NB4 (cell line): ENCODE data around the gene VDR.

ENCODE experiments used
- POLR2A ChIP-seq: IDR thresholded peaks from 2 replicates; pipeline ENCODE4 v1.6.1; 2011; ENCODE audit warnings: mild to moderate bottlenecking; ENCODE audit not compliant: insufficient read length; ENCODE audit errors: extremely low read depth
- TF ChIP-seq, protein P1 (sequence below): IDR thresholded peaks from one replicate; pipeline ENCODE4 v1.5.1; 2012; ENCODE audit warnings: low read depth, low read length

DNA sequence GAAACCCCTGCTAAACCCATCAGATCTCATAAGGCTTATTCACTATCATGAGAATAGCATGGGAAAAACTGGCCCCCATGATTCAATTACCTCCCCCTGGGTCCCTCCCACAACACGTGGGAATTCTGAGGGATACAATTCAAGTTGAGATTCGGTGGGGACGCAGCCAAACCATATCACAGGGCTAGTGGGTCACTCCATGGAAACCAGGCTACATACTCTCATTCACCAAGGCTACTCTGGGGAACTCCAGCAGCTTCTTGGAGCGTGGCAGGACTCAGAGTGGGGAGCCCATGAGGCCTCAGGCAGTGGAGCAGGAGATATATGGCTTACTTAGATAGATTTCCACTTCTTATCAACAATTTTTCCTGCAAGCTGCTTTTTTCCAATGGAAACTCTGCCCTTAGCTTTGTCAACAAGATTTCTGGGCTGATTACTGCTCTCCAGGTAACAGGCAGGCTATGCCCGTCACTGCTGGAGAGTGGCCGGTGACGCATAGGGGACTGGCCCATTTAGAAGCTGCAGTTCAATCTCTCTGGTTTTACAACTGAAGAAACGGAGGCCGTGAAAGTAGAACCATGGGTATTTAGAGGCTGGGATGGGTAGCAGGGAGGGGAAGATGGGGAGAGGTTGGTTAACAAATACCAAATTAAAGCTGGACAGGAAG, 16.5 kb downstream of the VDR start:
- TF ChIP-seq POLR2A = no peak
- TF ChIP-seq, protein P1, sequence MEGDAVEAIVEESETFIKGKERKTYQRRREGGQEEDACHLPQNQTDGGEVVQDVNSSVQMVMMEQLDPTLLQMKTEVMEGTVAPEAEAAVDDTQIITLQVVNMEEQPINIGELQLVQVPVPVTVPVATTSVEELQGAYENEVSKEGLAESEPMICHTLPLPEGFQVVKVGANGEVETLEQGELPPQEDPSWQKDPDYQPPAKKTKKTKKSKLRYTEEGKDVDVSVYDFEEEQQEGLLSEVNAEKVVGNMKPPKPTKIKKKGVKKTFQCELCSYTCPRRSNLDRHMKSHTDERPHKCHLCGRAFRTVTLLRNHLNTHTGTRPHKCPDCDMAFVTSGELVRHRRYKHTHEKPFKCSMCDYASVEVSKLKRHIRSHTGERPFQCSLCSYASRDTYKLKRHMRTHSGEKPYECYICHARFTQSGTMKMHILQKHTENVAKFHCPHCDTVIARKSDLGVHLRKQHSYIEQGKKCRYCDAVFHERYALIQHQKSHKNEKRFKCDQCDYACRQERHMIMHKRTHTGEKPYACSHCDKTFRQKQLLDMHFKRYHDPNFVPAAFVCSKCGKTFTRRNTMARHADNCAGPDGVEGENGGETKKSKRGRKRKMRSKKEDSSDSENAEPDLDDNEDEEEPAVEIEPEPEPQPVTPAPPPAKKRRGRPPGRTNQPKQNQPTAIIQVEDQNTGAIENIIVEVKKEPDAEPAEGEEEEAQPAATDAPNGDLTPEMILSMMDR = no peak
